NCI-H524 treated with DMSO at 0.1 percent for 48 hours (cell line): ENCODE results near the gene NBPF26.
"Not testable (repeated sequence)": the region's sequence is repeated elsewhere in the genome, so short reads cannot be mapped to it uniquely, and the experiment has no call there.

Experiments
- DNase-seq: peaks from one replicate; lab custom pipeline; 2025; lab: John Stamatoyannopoulos, UW

NBPF26 gene

GRCh38 chr1:120723715-120724402 is at the start of gene NBPF26:
Gene NBPF26, plus strand, starts transcription at chr1:120723945.
- not testable (repeated sequence) for DNase-seq

- DNase-seq, result not testable (repeated sequence)
These were observed 43.5 kb upstream of the NBPF26 start for GRCh38 chr1:120680106-120680819.

GRCh38 chr1:120680938-120681337 is 42.8 kb upstream of the NBPF26 start:
- not testable (repeated sequence) for DNase-seq

GRCh38 chr1:120684397-120684796 is 39.3 kb upstream of the NBPF26 start:
- not testable (repeated sequence) for DNase-seq

GRCh38 chr1:120685622-120686021 is 38.1 kb upstream of the NBPF26 start:
- DNase-seq, result not testable (repeated sequence)

- DNase-seq, result not testable (repeated sequence)
These were observed 36.5 kb upstream of the NBPF26 start for GRCh38 chr1:120687250-120687649.

- not testable (repeated sequence) for DNase-seq
These were observed 22.8 kb upstream of the NBPF26 start for GRCh38 chr1:120700807-120701562.

- DNase-seq, result not testable (repeated sequence)
These were observed 409 bp upstream of the NBPF26 start for GRCh38 chr1:120723358-120723714.

- not testable (repeated sequence) for DNase-seq
These were observed 762 bp downstream of the NBPF26 start for GRCh38 chr1:120724507-120724906.

- not testable (repeated sequence) for DNase-seq
These were observed 5.1 kb downstream of the NBPF26 start for GRCh38 chr1:120728811-120729210.

GRCh38 chr1:120769090-120769489 is 45.3 kb downstream of the NBPF26 start:
- not testable (repeated sequence) for DNase-seq

- DNase-seq, result not testable (repeated sequence)
These were observed 81.7 kb downstream of the NBPF26 start for GRCh38 chr1:120805452-120805851.

GRCh38 chr1:120811822-120812221 is 88.1 kb downstream of the NBPF26 start:
- not testable (repeated sequence) for DNase-seq

GRCh38 chr1:120825051-120825450 is 101.3 kb downstream of the NBPF26 start:
- not testable (repeated sequence) for DNase-seq

- not testable (repeated sequence) for DNase-seq
These were observed 102.9 kb downstream of the NBPF26 start for GRCh38 chr1:120826623-120827022.

GRCh38 chr1:120844186-120844944 is 120.6 kb downstream of the NBPF26 start:
- DNase-seq, result not testable (repeated sequence)

GRCh38 chr1:120844945-120845330 is 121.2 kb downstream of the NBPF26 start:
- not testable (repeated sequence) for DNase-seq

- not testable (repeated sequence) for DNase-seq
These were observed 125.9 kb downstream of the NBPF26 start for GRCh38 chr1:120849400-120850286.

- DNase-seq, result not testable (repeated sequence)
These were observed 126.5 kb downstream of the NBPF26 start for GRCh38 chr1:120850287-120850536.

- not testable (repeated sequence) for DNase-seq
These were observed 127.0 kb downstream of the NBPF26 start for GRCh38 chr1:120850537-120851421.
